Measurements from ENCODE around the gene RHOA. TPM values are rescaled to one million over a fixed set of nuclear protein-coding genes. Genes with fewer than 3 reads are reported as not detected.

Gene RHOA
- 645 and 802 TPM in 2 replicates for total RNA-seq

DNA sequence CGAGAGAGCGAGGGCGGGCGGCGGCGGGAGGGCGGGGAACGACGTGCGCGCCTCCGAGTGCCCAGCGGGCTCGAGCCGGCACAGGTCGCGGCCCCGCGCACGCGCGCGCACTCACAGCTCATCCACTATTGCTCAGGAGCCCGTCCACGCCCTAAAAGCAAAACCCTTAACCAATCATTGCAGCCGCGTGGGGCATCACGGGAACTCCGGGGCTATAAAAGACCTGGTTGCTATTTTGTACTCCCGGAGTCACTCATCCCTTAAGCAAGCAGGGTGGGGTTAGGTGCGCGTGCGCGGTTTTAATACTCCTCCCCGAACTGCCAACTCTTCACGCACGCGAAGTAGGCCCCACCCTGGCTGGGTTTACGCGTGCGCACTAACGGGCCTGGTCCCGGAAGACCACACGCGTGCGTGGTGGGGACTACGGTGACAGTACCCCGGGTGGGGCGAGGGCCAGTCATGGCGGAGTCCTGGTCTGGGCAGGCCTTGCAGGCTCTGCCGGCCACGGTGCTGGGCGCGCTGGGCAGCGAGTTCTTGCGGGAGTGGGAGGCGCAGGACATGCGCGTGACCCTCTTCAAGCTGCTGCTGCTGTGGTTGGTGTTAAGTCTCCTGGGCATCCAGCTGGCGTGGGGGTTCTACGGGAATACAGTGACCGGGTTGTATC, at the start of gene RHOA, which contains the start of gene TCTA:
Gene RHOA, minus strand, starts transcription at position 9 of the 664 bp plus-strand sequence. CDS start 36,387 bp downstream, outside the sequence.
Gene TCTA, plus strand, starts transcription at position 456 of the 664 bp plus-strand sequence. Its CDS starts 4 bp downstream, at position 460.

DNA sequence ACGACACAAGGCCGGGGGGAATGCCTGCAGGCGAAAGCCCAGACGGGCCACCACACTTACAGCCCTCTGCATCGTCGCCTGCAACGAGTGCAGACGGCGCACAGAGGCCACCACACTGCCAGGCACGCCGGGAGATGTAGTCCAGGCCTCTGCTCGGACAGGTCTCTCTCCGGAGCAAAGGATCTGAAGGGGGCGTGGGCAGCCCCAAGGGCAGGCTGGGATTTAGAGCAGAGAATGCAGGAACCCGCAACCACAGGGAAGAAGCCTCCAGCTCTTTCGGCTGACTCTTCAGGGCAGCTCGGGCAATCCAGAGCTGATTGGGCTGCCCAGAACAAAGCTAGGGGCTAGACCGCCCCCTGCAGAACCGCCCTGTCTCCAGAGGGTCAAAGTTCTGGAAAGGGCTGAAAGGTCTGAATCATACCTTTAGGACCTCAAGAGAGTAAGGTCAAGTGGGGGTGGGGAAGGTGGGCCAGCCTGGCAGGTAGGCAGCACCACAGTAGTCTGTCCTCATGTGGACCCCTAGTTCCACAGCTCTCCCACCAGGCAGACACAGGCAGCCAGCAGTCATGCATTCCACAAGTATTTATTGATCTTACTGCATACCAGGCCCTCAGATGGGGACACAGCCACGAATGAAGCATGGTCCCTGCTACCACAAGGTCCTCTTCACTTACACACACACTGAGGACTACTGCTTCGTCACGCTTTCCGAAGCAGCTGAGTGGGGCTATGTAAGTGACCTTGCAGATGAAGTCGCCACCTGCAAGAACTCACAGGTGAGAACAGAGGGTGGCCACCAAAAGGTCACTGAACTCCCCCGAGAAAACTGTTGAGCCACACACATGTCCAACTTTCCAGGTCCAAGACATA, 10.8 kb upstream of the RHOA start, which contains the start of gene AMT:
Gene AMT, minus strand, starts transcription at position 95 of the 870 bp plus-strand sequence. Its CDS starts 23 bp downstream, at position 72.

DNA sequence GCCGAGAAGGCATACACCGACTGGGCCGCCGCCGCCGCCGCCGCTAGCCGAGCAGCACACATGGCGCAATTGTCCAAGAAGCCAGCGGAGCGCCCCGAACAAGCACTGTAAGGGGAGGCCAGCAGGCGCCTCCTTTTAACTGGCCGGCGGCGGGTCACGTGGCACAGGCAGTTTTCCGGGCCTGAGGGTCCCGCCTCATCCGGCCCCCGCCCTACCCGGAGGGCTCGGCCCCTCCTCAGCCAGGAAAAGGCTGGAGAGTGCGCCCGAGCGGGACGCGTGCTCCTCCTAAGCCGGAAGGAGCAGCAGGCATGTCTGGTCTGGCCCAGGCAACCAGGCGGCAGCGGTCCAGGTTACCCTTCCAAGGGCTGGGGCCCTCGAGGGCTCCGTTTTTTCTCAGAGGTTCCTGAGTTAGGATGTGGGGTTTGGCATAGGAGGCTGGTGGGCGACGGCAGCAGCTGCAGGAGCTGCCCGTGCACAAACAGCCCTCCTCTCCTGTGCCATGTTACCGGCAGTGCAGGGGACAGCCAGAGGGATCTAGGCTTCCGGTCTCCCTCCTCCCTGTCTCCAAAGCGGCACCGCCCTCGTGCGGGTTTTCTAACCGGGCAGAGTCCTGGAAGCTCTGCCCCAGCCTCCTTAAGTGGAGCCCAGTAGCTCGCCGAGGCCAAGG, 53.4 kb downstream of the RHOA start, which contains the start of gene GPX1:
Gene GPX1, minus strand, starts transcription at position 137 of the 667 bp plus-strand sequence. Its CDS starts 75 bp downstream, at position 62.

DNA sequence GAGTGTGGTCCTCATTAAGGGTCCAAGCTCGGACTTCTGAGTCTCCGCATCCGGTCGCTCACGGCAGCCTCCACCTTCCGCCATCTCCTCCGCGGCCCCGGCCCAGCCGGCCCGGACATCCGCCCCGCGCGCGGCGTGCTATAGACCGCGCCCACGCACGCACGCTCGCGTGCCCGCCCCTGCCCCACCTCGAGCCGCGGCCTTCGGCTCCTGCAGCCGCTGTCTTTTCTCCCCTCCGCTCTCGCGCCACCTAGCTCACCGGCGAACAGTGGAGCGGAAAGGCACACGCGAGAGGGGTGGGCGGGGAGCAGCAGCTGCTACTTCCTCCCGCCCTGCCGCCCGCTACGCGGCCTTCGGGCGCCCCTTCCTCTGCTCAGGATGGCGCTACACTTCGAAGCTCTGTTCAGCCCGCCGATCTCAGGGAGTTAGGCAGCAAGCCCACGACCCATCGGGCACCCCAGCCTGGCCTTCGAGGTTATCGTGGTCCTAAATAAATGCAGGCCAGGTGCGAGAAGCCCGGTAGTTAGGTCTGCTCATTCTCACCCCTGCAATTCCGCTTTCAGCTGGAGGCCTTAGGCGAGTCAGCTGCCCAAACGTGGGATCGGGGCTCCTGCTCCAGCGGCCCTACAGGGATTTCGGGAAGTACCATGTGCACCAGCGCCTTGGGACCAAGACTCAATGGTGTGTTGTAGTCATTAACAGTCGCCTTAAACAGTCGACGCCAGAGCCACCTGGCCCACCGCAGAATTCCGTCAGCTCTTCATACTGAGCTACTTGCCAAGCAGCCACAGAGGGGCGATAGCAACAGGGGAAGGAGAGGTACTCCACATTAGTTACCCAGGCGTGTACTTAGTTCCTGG, 71.6 kb downstream of the RHOA start, which contains the start of gene USP4:
Gene USP4, minus strand, starts transcription at position 113 of the 860 bp plus-strand sequence. Its CDS starts 29 bp downstream, at position 84.

Other genes starting within 250 kb of the RHOA start
- 31.9 and 41.5 TPM in 2 replicates for gene CCDC71, start 245.6 kb downstream of the RHOA start, total RNA-seq
- 13.5 and 17.7 TPM in 2 replicates for gene KLHDC8B, start 240.4 kb downstream of the RHOA start, total RNA-seq
- 0.71 and 1.7 TPM in 2 replicates for gene C3orf62, start 134.7 kb downstream of the RHOA start, total RNA-seq
- 9.8 and 9.9 TPM in 2 replicates for gene USP4, start 71.9 kb downstream of the RHOA start, total RNA-seq
- 712 and 893 TPM in 2 replicates for gene GPX1, start 53.6 kb downstream of the RHOA start, total RNA-seq
- gene TCTA, start 447 bp upstream of the RHOA start, total RNA-seq, result 22.5 and 45.3 TPM in 2 replicates
- gene AMT, start 10.5 kb upstream of the RHOA start, total RNA-seq, result 0.35 and 0.58 TPM in 2 replicates
- 12.1 and 18.2 TPM in 2 replicates for gene NICN1, start 17.3 kb upstream of the RHOA start, total RNA-seq
- 82.2 and 84.0 TPM in 2 replicates for gene DAG1, start 58.3 kb upstream of the RHOA start, total RNA-seq
- gene BSN, start 142.5 kb upstream of the RHOA start, total RNA-seq, result under 0.01 TPM in 1 of 2 replicates, not detected in the other

Data from myometrial cell (primary cell).